Lower leg skin (tissue), 4 donors: ENCODE measurements around the gene BRAP. TPM values are rescaled to one million over a fixed set of nuclear protein-coding genes. Genes with fewer than 3 reads are reported as not detected.
"Not testable (repeated sequence)": the region's sequence is repeated elsewhere in the genome, so short reads cannot be mapped to it uniquely, and the experiment has no call there.

Source experiments
- DNase-seq, 2 donors: peaks; one replicate each; pipeline ENCODE4 v3.0.0-alpha.2; 2019; ENCODE audit warnings: low spot score in 2 of 2
- H3K4me3 ChIP-seq: fragments of 200-600 bp; sonication (generic); 2 replicates; pipeline ENCODE4 v1.5.1; 2017; ENCODE audit warnings: mild to moderate bottlenecking, low read depth; ENCODE audit not compliant: poor library complexity, severe bottlenecking
- CTCF ChIP-seq, 3 donors: fragments of 450-650 bp; IDR thresholded peaks; one replicate each; pipeline ENCODE4 v1.5.1; 2016; ENCODE audit warnings: antibody characterized with exemption in 3 of 3, mild to moderate bottlenecking in 3 of 3, moderate library complexity in 2 of 3
- POLR2A ChIP-seq, 2 donors: fragments of 450-650 bp; IDR thresholded peaks; one replicate each; pipeline ENCODE4 v1.6.1; 2016 to 2017; ENCODE audit warnings: antibody characterized with exemption in 2 of 2, mild to moderate bottlenecking in 1 of 2, moderate library complexity in 1 of 2
- WGBS, 2 donors: methylation state at CpG; one replicate each; pipeline ENCODE4 v1.1.5; 2018; 5-methylcytosine and 5-hydroxymethylcytosine counted together
- intact Hi-C: fragments of 100-400 bp; cut with DNase I; formaldehyde crosslinking; loops from one replicate; pipeline ENCODE4 v1.15.0; 2023; ENCODE audit warnings: low total_unique reads
- total RNA-seq, 4 donors: library from RNA; depleted of rRNA; stranded (reverse); fragments of >200 nt; gene quantifications; one replicate each; pipeline ENCODE4 v1.1.0, GENCODE V29; 2016

Gene BRAP
- total RNA-seq, 4 donors from 2014 or later = 18.0 to 25.2 (median 22.0) TPM

- TF ChIP-seq CTCF (IDR thresholded peaks at IDR 0.05) (no peak), POLR2A (IDR thresholded peaks at IDR 0.05) (no peak)
- WGBS, 2 donors = 97 to 99% methylated on average over 6 of the region's 6 CpGs
- intact Hi-C loops = no loop called here
- no peak overlapping the region for H3K4me3 ChIP-seq
- no peak for DNase-seq
Observed at GRCh38 chr12:111720457-111720856, 34.7 kb upstream of the BRAP start.

- H3K4me3 ChIP-seq, DNase-seq: not testable (repeated sequence)
- intact Hi-C loops = loop anchor here (5.0 kb wide), 1 partner anchor 1698 kb away; no protein-coding TSS in a partner anchor
- 91% methylated on average over 10 of the region's 10 CpGs for WGBS, 2 donors
Observed at GRCh38 chr12:111719316-111719715, 33.6 kb upstream of the BRAP start.

GRCh38 chr12:111715279-111715678 is 29.5 kb upstream of the BRAP start:
- DNase-seq = no peak
- TF ChIP-seq CTCF (IDR thresholded peaks at IDR 0.05) (no peak), POLR2A (IDR thresholded peaks at IDR 0.05) (no peak)
- intact Hi-C loops = loop anchor here (5.0 kb wide), 1 partner anchor 1702 kb away; no protein-coding TSS in a partner anchor
- H3K4me3 ChIP-seq = no peak overlapping the region
- 66 to 73% methylated on average over 4 of the region's 4 CpGs for WGBS, 2 donors

- no peak overlapping the region for H3K4me3 ChIP-seq
- TF ChIP-seq POLR2A (IDR thresholded peaks at IDR 0.05) (no peak), CTCF (IDR thresholded peaks at IDR 0.05) (no peak)
- WGBS, 2 donors = 87 to 91% methylated on average over 6 of the region's 6 CpGs
- no peak for DNase-seq
- intact Hi-C loops = no loop called here
Observed at GRCh38 chr12:111706145-111706544, 20.4 kb upstream of the BRAP start.

- DNase-seq = no peak
- 78 to 88% methylated on average over 5 of the region's 5 CpGs for WGBS, 2 donors
- intact Hi-C loops = no loop called here
- no peak overlapping the region for H3K4me3 ChIP-seq
- TF ChIP-seq POLR2A (IDR thresholded peaks at IDR 0.05) (no peak), CTCF (IDR thresholded peaks at IDR 0.05) (no peak)
Observed at GRCh38 chr12:111705672-111706071, 19.9 kb upstream of the BRAP start.

GRCh38 chr12:111699962-111700361 is 14.2 kb upstream of the BRAP start:
- no peak for DNase-seq
- 90% methylated on average over 2 of the region's 2 CpGs for WGBS, 2 donors
- H3K4me3 ChIP-seq = no peak overlapping the region
- TF ChIP-seq POLR2A (IDR thresholded peaks at IDR 0.05) (no peak), CTCF (IDR thresholded peaks at IDR 0.05) (no peak)
- intact Hi-C loops = no loop called here
